Measurements from ENCODE around the gene MCM3AP. TPM values are rescaled to one million over a fixed set of nuclear protein-coding genes. Genes with fewer than 3 reads are reported as not detected.
A peak's percentile ranks its signal among the peaks of the same experiment; 100 is the strongest.

Gene MCM3AP
- total and polyA plus RNA-seq, 4 donors = 14.7 to 111 (median 67.1) TPM

DNA sequence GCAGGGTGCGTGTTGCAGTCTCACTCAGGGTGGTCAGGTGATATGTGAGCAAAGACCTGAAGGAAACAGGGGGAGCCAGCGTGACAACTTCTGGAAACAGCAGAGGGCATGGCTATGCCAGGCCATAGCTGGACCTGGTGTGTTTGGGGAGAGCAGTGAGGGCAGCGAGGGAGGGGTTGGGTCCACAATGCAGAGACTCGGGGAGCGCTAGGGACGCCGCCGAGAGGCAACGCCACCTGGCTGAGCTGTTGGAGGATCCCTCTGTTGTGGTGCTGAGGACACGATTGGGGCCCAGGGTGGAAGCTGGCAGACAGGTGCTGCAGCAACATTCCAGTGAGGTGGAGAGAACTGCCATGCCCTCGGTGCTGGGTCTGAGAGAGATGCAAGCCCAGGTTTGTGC, 30.2 kb downstream of the MCM3AP start:
- peaks cover 0 to 20% of the 10 kb centered on the region in 2 donors for H3K36me3 ChIP-seq (ENCODE audit: control insufficient read depth in 1 of 2, insufficient read depth in 2 of 2, low read length in 1 of 2)
- ATAC-seq (ENCODE audit: low FRiP score) (no peak), DNase-seq (peak in 1 of 2 donors; percentile 70)
- H3K4me3 ChIP-seq (ENCODE audit: low read length in 2 of 2) = no peak overlapping the region
- H3K9me3 ChIP-seq (ENCODE audit: control insufficient read depth, low read length) = no peaks in the 10 kb centered on the region
- no peaks in the 10 kb centered on the region for H3K27me3 ChIP-seq (ENCODE audit: control insufficient read depth in 1 of 2, insufficient read depth in 2 of 2, low read length in 1 of 2)
- intact Hi-C loops (cut with DNase I) = no loop called here
- H3K27ac ChIP-seq (ENCODE audit: low read depth in 1 of 2, low read length in 2 of 2) = no peak overlapping the region
- no peaks in the 10 kb centered on the region for H3K4me1 ChIP-seq (ENCODE audit: control insufficient read depth in 1 of 2, insufficient read depth in 2 of 2, low read length in 2 of 2)
- 85 to 91% methylated on average over 11 of the region's 11 CpGs for WGBS, 2 donors

DNA sequence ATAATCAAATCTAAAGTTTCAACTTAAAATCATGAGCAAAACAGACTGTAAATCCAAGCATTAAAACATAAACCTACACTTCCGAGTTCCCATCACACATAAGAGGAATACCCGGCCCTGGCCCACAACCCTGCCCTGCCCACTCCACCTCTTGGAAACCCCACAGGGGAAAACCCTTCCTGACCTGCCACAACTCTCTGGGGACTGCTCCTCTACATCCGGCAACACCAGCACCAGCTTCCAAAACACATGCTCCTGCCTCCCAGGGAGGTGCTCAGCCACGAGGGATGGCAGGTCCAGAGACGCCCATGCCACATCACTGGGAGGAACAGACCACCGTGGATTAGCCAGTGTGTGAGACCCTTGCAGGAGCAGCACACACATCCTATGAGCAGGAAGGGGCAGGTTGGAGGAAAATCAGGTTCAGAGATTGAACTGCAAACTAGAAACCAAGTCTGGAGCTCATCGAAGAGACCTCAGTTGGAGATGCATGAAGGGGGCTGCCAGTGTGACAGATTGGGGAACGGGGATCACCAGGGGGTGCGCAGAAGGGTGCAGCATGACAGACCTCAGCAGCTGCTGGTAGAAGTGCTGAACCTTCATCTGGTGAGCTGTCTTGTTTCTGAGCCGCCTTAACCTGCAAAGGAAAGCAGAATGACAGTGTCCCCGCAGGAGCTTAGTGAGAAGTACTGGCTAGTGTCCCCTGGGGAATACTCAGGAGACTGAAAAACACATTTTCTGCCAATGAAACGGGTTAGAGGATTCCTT, 31.0 kb downstream of the MCM3AP start:
- DNase-seq = peak in 1 of 2 donors; percentile 51
- Histone ChIP-seq H3K27me3 (ENCODE audit: control insufficient read depth in 1 of 2, insufficient read depth in 2 of 2, low read length in 1 of 2) (no peaks in the 10 kb centered on the region), H3K4me1 (ENCODE audit: control insufficient read depth in 1 of 2, insufficient read depth in 2 of 2, low read length in 2 of 2) (no peaks in the 10 kb centered on the region), H3K36me3 (ENCODE audit: control insufficient read depth in 1 of 2, insufficient read depth in 2 of 2, low read length in 1 of 2) (peaks cover 3 to 23% of the 10 kb centered on the region in 2 donors), H3K4me3 (ENCODE audit: low read length in 2 of 2) (no peak overlapping the region), H3K27ac (ENCODE audit: low read depth in 1 of 2, low read length in 2 of 2) (no peak overlapping the region), H3K9me3 (ENCODE audit: control insufficient read depth, low read length) (no peaks in the 10 kb centered on the region)
- intact Hi-C loops (cut with DNase I) = no loop called here
- no peak for ATAC-seq (ENCODE audit: low FRiP score)
- WGBS, 2 donors = 72 to 75% methylated on average over 12 of the region's 12 CpGs

DNA sequence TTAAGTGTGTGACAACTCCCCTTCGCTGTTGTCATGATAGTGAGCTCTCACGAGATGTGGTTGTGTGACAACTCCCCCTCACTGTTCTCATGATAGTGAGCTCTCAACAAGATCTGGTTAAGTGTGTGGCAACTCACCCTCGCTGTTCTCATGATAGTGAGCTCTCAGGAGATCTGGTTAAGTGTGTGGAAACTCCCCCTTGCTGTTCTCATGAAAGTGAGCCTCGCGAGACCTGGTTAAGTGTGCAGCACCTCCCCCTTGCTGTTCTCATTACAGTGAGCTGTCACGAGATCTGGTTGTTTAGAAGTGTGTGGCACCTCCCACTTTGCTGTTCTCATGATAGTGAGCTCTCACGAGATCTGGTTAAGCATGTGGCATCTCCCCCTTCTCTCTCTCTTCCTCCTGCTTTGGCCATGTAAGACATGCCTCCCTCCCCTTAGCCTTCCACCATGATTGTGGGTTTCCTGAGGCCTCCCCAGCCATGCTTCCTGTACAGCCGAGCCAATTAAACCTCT, 31.7 kb downstream of the MCM3AP start:
- Histone ChIP-seq H3K4me1 (ENCODE audit: control insufficient read depth in 1 of 2, insufficient read depth in 2 of 2, low read length in 2 of 2) (no peaks in the 10 kb centered on the region), H3K36me3 (ENCODE audit: control insufficient read depth in 1 of 2, insufficient read depth in 2 of 2, low read length in 1 of 2) (peaks cover 5 to 21% of the 10 kb centered on the region in 2 donors), H3K9me3 (ENCODE audit: control insufficient read depth, low read length) (no peaks in the 10 kb centered on the region), H3K27ac (ENCODE audit: low read depth in 1 of 2, low read length in 2 of 2) (no peak overlapping the region), H3K4me3 (ENCODE audit: low read length in 2 of 2) (no peak overlapping the region), H3K27me3 (ENCODE audit: control insufficient read depth in 1 of 2, insufficient read depth in 2 of 2, low read length in 1 of 2) (no peaks in the 10 kb centered on the region)
- intact Hi-C loops (cut with DNase I) = no loop called here
- ATAC-seq (ENCODE audit: low FRiP score) (no peak), DNase-seq (no peak)
- WGBS, 2 donors = 76 to 78% methylated on average over 8 of the region's 8 CpGs

DNA sequence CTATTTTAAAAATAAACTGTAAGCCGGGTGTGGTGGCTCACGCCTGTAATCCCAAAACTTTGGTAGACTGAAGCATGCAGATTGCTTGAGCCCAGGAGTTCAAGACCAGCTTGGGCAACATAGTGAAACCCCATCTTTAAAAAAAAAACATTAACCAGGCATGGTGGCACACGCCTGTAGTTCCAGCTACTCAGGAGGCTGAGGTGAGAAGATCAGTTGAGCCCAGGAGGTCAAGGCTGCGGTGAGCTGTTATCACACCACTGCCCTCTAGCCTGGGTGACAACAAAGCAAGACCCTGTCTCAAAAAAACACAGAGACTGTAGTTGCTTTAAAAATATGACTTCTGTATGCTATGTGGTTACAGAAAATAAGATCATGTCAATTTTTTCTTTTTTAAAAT, 32.6 kb downstream of the MCM3AP start:
- no peak overlapping the region for H3K27ac ChIP-seq (ENCODE audit: low read depth in 1 of 2, low read length in 2 of 2)
- peaks cover 5 to 21% of the 10 kb centered on the region in 2 donors for H3K36me3 ChIP-seq (ENCODE audit: control insufficient read depth in 1 of 2, insufficient read depth in 2 of 2, low read length in 1 of 2)
- intact Hi-C loops (cut with DNase I) = no loop called here
- no peaks in the 10 kb centered on the region for H3K9me3 ChIP-seq (ENCODE audit: control insufficient read depth, low read length)
- ATAC-seq (ENCODE audit: low FRiP score) (no peak), DNase-seq (no peak)
- H3K4me1 ChIP-seq (ENCODE audit: control insufficient read depth in 1 of 2, insufficient read depth in 2 of 2, low read length in 2 of 2) = no peaks in the 10 kb centered on the region
- WGBS, 2 donors = 89 to 91% methylated on average over 4 of the region's 4 CpGs
- no peaks in the 10 kb centered on the region for H3K27me3 ChIP-seq (ENCODE audit: control insufficient read depth in 1 of 2, insufficient read depth in 2 of 2, low read length in 1 of 2)
- H3K4me3 ChIP-seq (ENCODE audit: low read length in 2 of 2) = no peak overlapping the region

DNA sequence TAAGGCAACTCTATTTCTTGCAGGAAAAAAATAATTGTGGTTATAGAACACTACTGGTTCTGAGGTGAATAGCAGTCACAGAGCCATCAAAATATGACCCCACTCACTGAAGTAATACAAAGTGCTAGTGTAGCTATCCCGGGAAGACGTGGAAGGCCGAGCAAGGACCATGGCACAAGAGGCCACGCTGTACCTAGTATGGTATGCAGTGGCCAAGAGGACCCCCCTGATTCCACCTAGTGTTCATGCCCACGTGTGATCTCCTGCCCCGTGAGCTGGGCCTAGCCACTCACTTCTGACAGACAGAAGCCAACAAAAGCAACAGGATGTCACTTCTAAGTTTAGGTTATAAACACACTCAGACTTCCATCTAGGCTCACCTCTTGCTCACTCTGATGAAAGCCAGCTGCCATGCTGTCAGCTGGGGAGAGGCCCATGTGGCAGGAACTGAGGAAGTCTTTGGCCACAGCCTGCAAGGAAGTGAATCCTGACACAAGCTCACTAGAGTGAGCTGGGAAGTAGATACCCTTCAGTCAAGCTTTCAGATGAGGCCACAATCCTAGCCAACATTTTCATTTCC, 35.2 kb downstream of the MCM3AP start:
- Histone ChIP-seq H3K27me3 (ENCODE audit: control insufficient read depth in 1 of 2, insufficient read depth in 2 of 2, low read length in 1 of 2) (no peaks in the 10 kb centered on the region), H3K27ac (ENCODE audit: low read depth in 1 of 2, low read length in 2 of 2) (no peak overlapping the region), H3K9me3 (ENCODE audit: control insufficient read depth, low read length) (no peaks in the 10 kb centered on the region), H3K36me3 (ENCODE audit: control insufficient read depth in 1 of 2, insufficient read depth in 2 of 2, low read length in 1 of 2) (peaks cover 5 to 23% of the 10 kb centered on the region in 2 donors), H3K4me3 (ENCODE audit: low read length in 2 of 2) (no peak overlapping the region), H3K4me1 (ENCODE audit: control insufficient read depth in 1 of 2, insufficient read depth in 2 of 2, low read length in 2 of 2) (no peaks in the 10 kb centered on the region)
- ATAC-seq (ENCODE audit: low FRiP score) (no peak), DNase-seq (no peak)
- 86 to 88% methylated on average over 6 of the region's 6 CpGs for WGBS, 2 donors
- intact Hi-C loops (cut with DNase I) = no loop called here

DNA sequence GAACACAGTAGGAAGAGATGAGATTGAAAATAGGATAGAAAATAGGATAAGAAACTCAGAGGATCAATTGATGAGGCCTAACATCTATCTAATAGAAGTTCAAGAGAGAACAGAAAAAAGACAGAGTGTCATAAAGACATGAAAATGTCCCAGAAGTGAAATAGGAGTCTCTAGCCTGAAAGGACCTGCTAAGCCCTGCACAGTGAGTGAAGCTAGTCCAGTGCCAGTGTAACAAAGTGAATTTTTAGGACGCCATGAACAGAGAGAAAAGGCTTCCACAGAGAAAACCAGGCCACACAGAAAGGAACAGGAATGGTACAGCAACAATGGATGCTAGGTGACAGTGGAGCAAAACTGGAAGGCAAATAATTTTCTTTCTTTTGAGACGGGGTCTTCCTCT, 36.6 kb downstream of the MCM3AP start:
- no peak overlapping the region for H3K4me3 ChIP-seq (ENCODE audit: low read length in 2 of 2)
- H3K4me1 ChIP-seq (ENCODE audit: control insufficient read depth in 1 of 2, insufficient read depth in 2 of 2, low read length in 2 of 2) = no peaks in the 10 kb centered on the region
- intact Hi-C loops (cut with DNase I) = no loop called here
- H3K9me3 ChIP-seq (ENCODE audit: control insufficient read depth, low read length) = no peaks in the 10 kb centered on the region
- ATAC-seq (ENCODE audit: low FRiP score) = no peak
- no peak for DNase-seq
- 88 to 91% methylated on average over 2 of the region's 2 CpGs for WGBS, 2 donors
- H3K27ac ChIP-seq (ENCODE audit: low read depth in 1 of 2, low read length in 2 of 2) = no peak overlapping the region
- H3K27me3 ChIP-seq (ENCODE audit: control insufficient read depth in 1 of 2, insufficient read depth in 2 of 2, low read length in 1 of 2) = no peaks in the 10 kb centered on the region
- peaks cover 5 to 27% of the 10 kb centered on the region in 2 donors for H3K36me3 ChIP-seq (ENCODE audit: control insufficient read depth in 1 of 2, insufficient read depth in 2 of 2, low read length in 1 of 2)

DNA sequence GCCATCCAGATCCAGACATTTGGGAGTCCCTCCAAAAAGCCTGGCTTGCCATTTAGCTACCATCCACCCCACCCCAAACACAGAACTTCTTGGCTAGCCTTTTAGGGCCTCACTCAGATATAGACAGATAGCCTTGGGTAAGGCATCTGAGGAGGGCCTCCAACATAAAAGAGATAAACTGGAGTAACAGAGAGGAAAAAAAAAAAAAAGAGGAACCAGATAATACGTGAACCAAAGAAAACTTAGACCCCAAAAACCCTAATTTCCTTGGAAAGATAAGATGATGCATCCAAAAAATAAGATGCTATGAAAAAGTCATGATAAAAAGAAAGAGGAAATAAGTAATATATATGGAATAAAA, 37.0 kb downstream of the MCM3AP start:
- 91 to 92% methylated on average over 1 of the region's 1 CpG for WGBS, 2 donors
- no peaks in the 10 kb centered on the region for H3K9me3 ChIP-seq (ENCODE audit: control insufficient read depth, low read length)
- DNase-seq = no peak
- H3K36me3 ChIP-seq (ENCODE audit: control insufficient read depth in 1 of 2, insufficient read depth in 2 of 2, low read length in 1 of 2) = peaks cover 5 to 30% of the 10 kb centered on the region in 2 donors
- no peak for ATAC-seq (ENCODE audit: low FRiP score)
- no peaks in the 10 kb centered on the region for H3K27me3 ChIP-seq (ENCODE audit: control insufficient read depth in 1 of 2, insufficient read depth in 2 of 2, low read length in 1 of 2)
- intact Hi-C loops (cut with DNase I) = no loop called here
- no peak overlapping the region for H3K27ac ChIP-seq (ENCODE audit: low read depth in 1 of 2, low read length in 2 of 2)
- no peak overlapping the region for H3K4me3 ChIP-seq (ENCODE audit: low read length in 2 of 2)
- no peaks in the 10 kb centered on the region for H3K4me1 ChIP-seq (ENCODE audit: control insufficient read depth in 1 of 2, insufficient read depth in 2 of 2, low read length in 2 of 2)

DNA sequence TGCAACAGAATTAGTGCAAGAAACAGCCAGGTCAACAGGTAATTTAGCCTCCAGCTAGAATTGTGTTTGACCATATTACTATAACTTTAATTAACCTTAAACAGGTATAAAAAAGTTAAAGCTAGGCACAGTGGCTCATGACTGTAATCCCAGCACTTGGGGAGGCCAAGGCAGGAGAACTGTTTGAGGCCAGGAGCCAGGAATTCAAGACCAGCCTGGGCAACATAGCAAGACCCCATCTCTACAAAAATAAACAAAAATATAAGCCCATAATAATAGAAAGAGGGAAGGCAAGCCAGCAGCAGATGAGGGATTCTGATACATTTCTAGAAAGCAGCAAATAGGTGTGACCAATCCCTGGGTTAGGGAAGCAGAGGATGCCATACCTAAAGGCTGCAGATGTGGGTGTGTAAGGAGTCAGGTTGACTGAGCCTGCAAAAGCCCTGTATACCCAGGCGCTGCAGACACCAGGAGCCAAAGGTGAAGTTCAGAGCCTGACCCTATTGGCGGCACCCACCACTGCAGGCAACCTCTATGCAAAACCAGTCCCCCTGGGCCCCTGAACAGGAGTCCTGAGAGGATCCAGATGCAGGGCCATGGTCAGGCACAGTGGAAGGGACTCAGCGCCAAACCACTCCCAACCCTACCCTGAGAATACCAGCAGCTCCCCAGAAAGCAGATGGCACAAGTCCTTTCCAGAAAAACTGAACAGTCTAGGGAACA, 37.6 kb downstream of the MCM3AP start:
- whole genome bisulfite sequencing, 2 donors = 98 to 100% methylated on average over 3 of the region's 3 CpGs
- H3K4me3 ChIP-seq (ENCODE audit: low read length in 2 of 2) = no peak overlapping the region
- H3K27ac ChIP-seq (ENCODE audit: low read depth in 1 of 2, low read length in 2 of 2) = no peak overlapping the region
- intact Hi-C loops (cut with DNase I) = no loop called here
- H3K9me3 ChIP-seq (ENCODE audit: control insufficient read depth, low read length) = no peaks in the 10 kb centered on the region
- H3K36me3 ChIP-seq (ENCODE audit: control insufficient read depth in 1 of 2, insufficient read depth in 2 of 2, low read length in 1 of 2) = peaks cover 8 to 30% of the 10 kb centered on the region in 2 donors
- DNase-seq (peak in 1 of 2 donors; percentile 39), ATAC-seq (ENCODE audit: low FRiP score) (no peak)
- no peaks in the 10 kb centered on the region for H3K4me1 ChIP-seq (ENCODE audit: control insufficient read depth in 1 of 2, insufficient read depth in 2 of 2, low read length in 2 of 2)
- no peaks in the 10 kb centered on the region for H3K27me3 ChIP-seq (ENCODE audit: control insufficient read depth in 1 of 2, insufficient read depth in 2 of 2, low read length in 1 of 2)

Data from aorta (tissue), 5 donors.